ENCODE data around the gene ADGRD1.

The ADGRD1 gene

DNA sequence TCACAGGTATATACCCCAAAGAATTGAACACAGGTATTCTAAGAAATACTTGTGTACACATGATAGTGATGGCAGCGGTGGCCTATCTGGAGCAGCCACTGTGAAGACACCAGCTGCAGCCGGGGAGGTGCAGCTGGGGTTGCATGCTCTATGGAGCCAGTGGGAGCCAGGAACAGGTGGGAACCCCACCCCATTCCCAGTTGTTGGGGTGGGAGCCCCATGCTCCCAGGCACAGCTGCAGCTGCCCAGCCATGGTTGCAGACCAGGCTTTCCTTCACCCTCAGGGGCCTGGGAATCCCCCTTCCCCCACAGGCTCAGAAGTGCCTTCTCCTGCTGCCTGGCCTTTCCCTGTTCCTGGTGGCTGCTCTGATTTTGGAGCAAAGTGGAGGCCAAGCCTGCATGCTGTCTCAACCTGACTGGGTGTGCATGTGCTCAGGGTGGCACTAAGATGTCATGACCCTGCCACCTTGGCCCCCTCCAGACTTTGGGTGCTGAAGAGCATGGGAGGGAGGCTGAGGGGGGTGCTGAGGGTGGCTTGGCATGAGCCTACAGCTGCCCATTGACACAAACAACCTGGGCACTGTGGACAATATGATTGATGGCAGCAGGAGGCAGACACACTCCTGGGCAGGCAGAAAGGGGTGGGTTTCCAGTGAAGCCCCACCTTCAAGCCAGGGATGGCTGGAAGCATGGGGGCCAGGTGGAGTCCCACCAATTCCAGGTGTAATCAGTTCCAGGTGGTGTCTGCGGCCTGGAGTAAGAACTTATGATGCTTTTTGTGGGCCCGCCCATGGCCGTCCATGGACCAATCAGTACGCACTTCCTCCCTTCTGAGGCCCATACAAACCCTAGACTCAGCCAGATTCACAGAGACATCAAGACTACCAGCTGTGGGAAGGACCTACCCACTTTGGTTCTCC is 234.7 kb downstream of the ADGRD1 start:
- no peak for DNase-seq

DNA sequence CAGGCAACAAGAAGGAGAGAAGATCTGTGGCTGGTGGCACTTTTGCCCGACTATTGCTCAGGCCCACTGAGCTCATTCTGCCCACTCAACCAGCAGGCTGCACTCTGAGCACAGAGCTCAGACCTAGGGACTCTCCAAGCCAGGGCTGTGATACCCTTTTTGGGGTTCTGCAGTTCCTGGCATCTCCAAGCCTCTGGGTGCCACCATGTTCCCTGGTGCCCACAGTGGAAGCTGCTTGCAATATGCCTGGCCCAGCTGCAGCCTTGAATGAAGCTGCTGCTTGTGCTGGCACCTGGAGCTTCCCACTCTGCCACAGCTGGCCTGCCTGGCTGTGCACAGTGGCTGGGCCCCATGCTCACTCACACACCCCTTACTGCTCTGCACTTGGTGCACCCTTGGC is 236.1 kb downstream of the ADGRD1 start:
- DNase-seq = no peak

DNA sequence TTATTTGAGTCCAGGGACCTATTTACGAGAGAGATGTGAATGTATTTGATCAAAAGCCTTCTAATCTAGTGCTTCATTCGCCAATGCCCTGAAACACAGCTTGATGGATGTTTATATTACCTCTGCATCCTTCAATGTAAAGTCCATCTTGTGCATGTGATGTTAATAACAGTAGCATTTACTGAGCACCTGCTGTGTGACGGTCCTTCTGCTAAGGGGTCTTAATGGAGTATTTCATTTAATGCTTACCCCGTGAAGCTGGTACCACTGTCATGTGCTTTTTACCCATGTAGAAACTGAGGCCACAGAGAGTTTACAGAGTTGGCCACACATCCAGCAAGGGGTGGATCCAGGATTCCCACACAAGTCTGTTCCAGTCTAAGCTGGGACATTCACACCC is 237.3 kb downstream of the ADGRD1 start:
- DNase-seq = no peak
